Spleen (tissue), 7 donors: ENCODE results near the gene YES1.

ENCODE experiments used
- POLR2A ChIP-seq, 3 donors: fragments of 450-650 bp; IDR thresholded peaks; one replicate each; pipeline ENCODE4 v1.5.1; 2017; ENCODE audit warnings: antibody characterized with exemption in 3 of 3, mild to moderate bottlenecking in 1 of 3
- POLR2AphosphoS5 ChIP-seq, 3 donors: sonication (generic); formaldehyde crosslinking; IDR thresholded peaks; one replicate each; pipeline ENCODE4 v1.5.1; 2017; ENCODE audit warnings: antibody characterized with exemption in 3 of 3
- TF ChIP-seq, protein P1 (sequence below), 11 experiments: fragments of 200-600 bp in 7 of 11; fragments of 450-650 bp in 4 of 11; sonication (generic) in 4 of 11; IDR thresholded peaks in 8 of 11; conservative IDR thresholded peaks in 3 of 11; 1 replicate in 7 of 11; 2 replicates in 4 of 11; pipeline versions ENCODE4 v1.4.0 to v1.8.0; 2016 to 2021; ENCODE audit warnings: antibody characterized with exemption in 11 of 11, inconsistent platforms in 4 of 11, mild to moderate bottlenecking in 1 of 11
- donor health status: DM: no; HTN: no; CAD: no; lungs with moderate emphysema.
- donor health status: DM: no; HTN: no; CAD: no.
- donor health status: DM: no; HTN: no; CAD: no.

GRCh38 chr18:767961-768360 lies 44.1 kb downstream of the YES1 start:
- TF ChIP-seq, protein P1, sequence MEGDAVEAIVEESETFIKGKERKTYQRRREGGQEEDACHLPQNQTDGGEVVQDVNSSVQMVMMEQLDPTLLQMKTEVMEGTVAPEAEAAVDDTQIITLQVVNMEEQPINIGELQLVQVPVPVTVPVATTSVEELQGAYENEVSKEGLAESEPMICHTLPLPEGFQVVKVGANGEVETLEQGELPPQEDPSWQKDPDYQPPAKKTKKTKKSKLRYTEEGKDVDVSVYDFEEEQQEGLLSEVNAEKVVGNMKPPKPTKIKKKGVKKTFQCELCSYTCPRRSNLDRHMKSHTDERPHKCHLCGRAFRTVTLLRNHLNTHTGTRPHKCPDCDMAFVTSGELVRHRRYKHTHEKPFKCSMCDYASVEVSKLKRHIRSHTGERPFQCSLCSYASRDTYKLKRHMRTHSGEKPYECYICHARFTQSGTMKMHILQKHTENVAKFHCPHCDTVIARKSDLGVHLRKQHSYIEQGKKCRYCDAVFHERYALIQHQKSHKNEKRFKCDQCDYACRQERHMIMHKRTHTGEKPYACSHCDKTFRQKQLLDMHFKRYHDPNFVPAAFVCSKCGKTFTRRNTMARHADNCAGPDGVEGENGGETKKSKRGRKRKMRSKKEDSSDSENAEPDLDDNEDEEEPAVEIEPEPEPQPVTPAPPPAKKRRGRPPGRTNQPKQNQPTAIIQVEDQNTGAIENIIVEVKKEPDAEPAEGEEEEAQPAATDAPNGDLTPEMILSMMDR (IDR thresholded peaks at IDR 0.05 in 8 of 11, conservative IDR thresholded peaks at IDR 0.05 in 3 of 11), result no peak
- TF ChIP-seq POLR2AphosphoS5 (IDR thresholded peaks at IDR 0.05) (no peak), POLR2A (IDR thresholded peaks at IDR 0.05) (no peak)
